G401 (cell line): Measurements from ENCODE around the gene STX18. TPM values are rescaled to one million over a fixed set of nuclear protein-coding genes. Genes with fewer than 3 reads are reported as not detected.
"Not testable (repeated sequence)": the region's sequence is repeated elsewhere in the genome, so short reads cannot be mapped to it uniquely, and the experiment has no call there.

Source experiments
- DNase-seq: peaks from one replicate; pipeline ENCODE4 v3.0.0-alpha.2; 2015; ENCODE audit warnings: low spot score
- in situ Hi-C: cut with HindIII; loops from 2 replicates; pipeline ENCODE4 v1.10.0; 2016; ENCODE audit warnings: low sequenced_read_pairs, mixed read lengths
- total RNA-seq: library from RNA; depleted of rRNA; stranded (reverse); fragments of >200 nt; shearing (Covaris generic); gene quantifications from 2 replicates; pipeline ENCODE4 v1.2.3, GENCODE V29; 2014; rRNA removed

The STX18 gene
- total RNA-seq, result 163 and 199 TPM in 2 replicates

DNA sequence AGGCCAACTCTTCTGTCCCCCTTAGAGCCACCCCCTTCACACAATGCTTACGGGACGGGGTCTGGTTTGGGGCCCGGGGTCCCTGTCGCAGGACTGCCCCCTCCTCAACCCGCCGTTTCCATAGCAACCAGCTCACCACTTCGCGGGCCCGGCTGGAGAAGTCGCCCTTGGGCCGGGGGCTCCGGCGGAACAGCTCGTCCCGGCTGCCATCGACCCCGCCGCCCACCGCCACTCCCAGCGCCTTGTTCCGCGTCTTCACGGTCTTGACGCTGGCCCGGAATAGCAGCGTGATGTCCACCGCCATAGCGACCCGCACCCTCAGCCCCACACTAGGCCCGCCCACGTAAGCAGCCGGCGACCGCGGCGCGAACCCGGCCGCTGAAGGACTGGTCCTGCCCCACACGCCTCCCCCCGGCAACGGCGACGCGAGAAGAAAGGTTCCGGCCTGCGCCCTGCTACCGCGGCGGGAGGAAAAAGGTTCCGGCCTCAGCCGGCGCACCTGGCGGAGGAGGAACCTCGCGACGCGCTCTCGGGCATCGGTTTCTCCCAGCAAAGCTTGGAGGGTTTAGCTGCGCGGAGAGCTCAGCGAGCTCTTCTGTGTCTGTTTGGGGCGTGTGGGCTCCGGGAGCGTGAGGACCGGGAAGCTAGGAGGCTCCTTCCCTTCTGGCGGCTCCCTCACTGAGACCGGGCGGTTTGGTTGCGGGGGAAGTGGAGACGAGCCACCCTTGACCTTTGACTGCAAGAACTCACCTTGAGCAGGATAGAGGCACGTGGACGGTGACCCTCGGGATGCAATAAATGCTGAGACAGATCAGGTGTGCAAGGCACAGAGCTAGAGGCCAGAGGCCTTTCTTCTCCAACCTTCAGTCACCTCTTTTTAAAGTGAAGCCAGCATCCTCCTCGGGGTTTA is at the start of gene STX18:
Gene STX18, minus strand, starts transcription at position 388 of the 910 bp plus-strand sequence. Its CDS starts 84 bp downstream, at position 304.
- in situ Hi-C loops, result no loop called here
- DNase-seq, result peak; percentile 79

DNA sequence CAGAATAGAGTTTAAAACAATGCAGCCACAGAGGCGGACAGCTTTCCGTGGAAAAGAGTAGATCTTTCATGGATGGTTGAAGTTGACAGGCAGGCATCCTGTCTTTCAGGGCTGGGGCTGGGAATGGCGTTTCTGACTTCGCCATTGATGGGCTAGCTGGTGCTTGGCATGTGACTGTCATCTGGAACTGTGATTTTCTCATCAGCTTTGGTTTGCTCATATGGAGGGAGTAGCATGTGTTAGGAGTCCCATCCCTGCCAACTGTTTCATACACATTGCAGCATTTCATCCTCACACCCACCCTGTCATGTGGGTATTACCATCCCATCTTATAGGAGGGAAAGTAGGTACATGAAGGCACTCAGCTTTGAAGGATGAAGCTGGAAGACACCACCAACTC is 49.2 kb upstream of the STX18 start:
- in situ Hi-C loops, result no loop called here

DNA sequence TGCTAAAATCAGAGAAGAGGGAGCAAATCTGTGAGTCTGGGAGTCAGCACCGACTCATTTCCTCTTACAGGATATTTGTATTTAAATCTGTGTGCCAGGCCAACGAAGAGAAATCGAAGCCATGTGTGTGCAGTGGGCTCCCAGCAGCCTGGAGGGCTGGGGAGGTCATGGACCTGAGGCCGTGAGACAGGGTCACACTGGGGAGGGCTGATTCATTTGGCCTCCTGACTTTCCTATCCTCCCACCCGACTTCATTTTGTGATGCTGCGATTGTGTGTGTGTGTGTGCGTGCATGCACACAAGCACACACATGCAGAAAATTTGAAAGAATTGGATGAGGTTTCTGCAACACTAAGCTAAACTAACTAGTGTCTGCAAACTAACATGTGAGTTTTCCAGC is 48.7 kb upstream of the STX18 start:
- DNase-seq, result no peak
- in situ Hi-C loops, result no loop called here

More for the DNA sequence above, 49.2 kb upstream of the STX18 start:
- no peak for DNase-seq

GRCh38 chr4:4585012-4585670 is 43.3 kb upstream of the STX18 start:
- no peak for DNase-seq
- in situ Hi-C loops, result no loop called here

- in situ Hi-C loops, result no loop called here
- DNase-seq, result no peak
Observed at GRCh38 chr4:4583606-4584005, 41.8 kb upstream of the STX18 start.

DNA sequence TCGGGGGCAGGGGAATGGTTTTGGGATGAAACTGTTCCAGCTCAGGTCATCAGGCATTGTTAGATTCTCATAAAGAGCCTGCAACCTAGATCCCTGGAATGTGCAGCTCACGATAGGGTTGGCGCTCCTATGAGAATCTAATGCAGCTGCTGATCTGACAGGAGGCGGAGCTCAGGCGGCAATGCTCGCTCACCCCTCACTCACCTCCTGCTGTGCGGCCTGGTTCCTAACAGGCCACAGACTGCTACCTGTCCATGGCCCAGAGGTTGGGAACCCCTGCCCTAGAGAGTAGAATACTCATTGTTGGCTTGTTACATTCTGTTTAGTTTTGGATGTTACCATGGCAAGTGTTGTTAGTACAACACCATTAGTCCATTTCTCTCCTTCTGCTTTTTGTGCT is 40.8 kb upstream of the STX18 start:
- in situ Hi-C loops, result no loop called here
- no peak for DNase-seq

- DNase-seq, result no peak
- in situ Hi-C loops, result no loop called here
Observed at GRCh38 chr4:4580494-4580893, 38.6 kb upstream of the STX18 start.

DNA sequence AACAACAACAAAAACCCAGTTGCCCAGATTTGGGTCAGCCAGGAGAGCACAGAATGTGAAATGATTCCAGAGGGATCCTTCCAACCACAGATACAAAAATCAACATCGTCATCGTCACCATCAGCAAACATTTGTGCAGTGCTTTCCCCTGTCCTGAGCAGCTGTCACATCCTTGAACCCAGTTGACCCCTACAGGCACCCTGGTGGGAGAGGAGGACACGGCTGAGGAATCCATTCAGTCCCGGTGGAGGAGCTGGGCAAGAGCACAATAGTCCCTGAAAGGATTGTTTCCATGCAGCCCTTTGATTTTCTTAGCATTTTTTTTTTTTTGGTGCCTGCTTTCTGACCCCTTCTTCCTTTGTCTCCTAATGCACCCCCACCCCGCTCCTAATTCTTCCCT is 37.1 kb upstream of the STX18 start:
- in situ Hi-C loops, result no loop called here
- DNase-seq, result no peak

- DNase-seq, result no peak
- in situ Hi-C loops, result no loop called here
Observed at GRCh38 chr4:4577359-4577875, 35.6 kb upstream of the STX18 start.

- no peak for DNase-seq
- in situ Hi-C loops, result no loop called here
Observed at GRCh38 chr4:4575284-4576211, 33.7 kb upstream of the STX18 start.

DNA sequence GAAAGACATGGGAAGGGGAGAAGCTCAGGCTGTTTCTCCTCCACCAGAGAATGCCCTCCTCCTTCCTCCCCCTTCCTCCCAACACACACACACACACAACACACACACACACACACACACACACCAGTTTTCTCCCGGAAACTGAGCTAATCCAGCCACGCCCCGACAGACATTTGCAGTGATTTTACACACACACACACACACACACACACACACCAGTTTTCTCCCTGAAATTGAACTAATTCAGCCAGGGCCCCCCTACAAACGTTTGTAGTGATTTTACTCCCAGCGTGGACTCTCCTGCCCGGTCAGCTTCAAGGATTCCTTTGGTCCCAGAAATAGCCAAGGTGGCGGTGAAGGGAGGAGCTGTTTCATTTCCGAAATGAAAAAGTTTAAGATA is 32.9 kb upstream of the STX18 start:
- in situ Hi-C loops, result no loop called here
- DNase-seq, result no peak

GRCh38 chr4:4574052-4574451 is 32.2 kb upstream of the STX18 start:
- in situ Hi-C loops, result no loop called here

GRCh38 chr4:4572821-4573220 is 31.0 kb upstream of the STX18 start:
- no peak for DNase-seq
- in situ Hi-C loops, result no loop called here

More at GRCh38 chr4:4574052-4574451, 32.2 kb upstream of the STX18 start:
- DNase-seq, result no peak

GRCh38 chr4:4569861-4570260 is 28.0 kb upstream of the STX18 start:
- DNase-seq, in situ Hi-C loops: not testable (repeated sequence)

GRCh38 chr4:4568806-4569427 is 27.1 kb upstream of the STX18 start:
- DNase-seq, result no peak
- in situ Hi-C loops, result no loop called here

DNA sequence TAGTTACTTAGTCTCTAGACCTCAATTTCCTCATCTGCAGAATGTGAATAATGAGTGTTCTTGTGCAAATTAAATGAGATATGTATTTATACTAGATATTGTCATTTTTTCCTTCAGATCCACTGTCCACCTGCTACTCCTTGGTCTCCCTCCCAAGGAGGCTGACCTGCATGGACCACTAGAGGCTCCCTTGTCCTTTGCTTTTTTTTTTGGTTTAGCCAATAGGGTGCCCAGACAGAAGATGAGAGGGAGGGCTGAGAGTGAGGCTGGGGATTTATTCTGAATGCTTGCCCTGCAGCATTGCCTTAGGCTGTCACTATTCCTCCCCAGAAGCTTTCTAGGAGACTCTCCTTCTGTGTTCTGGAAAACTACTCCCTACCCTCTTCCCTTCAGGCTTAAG is 24.5 kb upstream of the STX18 start:
- DNase-seq, in situ Hi-C loops: not testable (repeated sequence)

DNA sequence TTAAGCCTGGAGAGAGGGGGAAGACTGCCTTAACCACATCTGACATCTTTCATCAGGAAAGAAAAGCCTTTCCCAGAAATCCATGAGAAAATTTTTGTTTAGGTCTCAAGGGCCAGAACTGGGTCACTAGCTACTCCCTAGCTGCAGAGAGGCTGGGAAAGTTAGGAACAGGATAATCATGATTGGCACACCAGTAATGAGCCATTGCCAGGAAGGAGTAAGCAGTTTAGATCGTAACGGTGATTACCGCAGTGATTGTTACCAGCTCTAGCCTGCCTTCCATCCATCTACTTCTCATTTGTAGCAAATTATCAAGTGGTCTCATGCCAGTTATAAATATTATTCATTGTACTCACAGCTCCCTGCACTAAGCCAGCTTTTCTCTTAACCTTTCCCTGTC is 22.7 kb upstream of the STX18 start:
- in situ Hi-C loops, result no loop called here
- DNase-seq, result no peak

DNA sequence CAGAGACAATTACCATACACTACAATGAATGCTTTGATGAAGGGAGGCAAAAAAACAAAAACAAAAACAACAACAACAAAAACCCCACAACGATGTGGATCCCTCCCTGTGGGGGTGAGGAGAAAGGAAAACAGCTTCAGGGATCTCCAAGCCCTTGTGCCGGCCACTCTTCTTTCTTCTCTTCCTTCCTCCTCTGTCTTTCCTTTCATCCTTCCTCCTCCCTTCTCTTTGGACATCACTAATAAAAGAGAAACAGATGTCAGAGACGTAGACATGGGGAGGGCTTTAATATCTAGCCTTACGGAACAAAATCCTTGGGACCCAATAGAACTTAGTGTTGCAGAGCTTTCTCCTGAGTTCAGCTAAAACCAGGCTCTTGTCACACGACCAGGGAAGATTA is 18.8 kb upstream of the STX18 start:
- no peak for DNase-seq
- in situ Hi-C loops, result no loop called here

DNA sequence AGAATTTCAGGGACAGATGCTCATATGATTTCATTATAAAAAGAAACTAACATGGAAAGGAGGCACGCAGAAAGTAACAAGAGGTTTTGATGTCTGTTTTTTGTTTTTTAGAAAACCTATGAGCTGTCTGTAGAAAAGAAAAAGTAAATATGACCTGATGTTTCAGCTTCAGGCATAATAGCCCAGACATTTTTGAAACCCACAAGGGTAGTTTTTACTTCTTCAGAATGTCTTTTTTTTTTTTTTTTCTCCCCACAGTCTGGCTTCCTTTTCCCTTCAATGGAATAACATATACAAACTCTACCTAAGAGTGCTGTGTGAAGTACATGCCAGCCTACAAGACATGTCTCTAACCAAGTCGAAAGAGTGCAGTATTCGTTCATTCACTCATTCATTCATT is 18.3 kb upstream of the STX18 start:
- no peak for DNase-seq
- in situ Hi-C loops, result no loop called here
